LNCAP (cell line): Measurements from ENCODE around the gene TULP4.

Experiments
- TF ChIP-seq, protein P1 (sequence below): fragments of 450-650 bp; IDR thresholded peaks from 2 replicates; pipeline ENCODE4 v1.5.1; 2017; ENCODE audit warnings: mild to moderate bottlenecking

TULP4 gene

DNA sequence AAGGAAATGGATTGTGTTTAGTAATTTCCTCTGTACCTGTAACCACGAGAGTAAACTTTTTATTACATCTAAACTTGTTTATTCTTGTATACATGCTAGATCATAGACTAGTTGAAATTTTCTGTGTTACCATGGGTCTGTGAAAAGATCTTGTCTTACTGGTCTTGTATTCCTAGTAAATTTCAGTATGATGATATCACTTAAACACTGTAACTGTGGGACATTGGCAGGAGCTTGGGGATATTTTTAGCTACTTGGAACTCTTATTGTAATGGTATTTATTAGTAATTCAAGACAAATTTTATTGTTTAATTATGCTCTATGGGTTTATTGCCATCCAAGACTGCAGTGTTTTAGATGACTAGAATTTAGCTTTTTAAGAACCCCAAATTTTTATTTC, 25.9 kb upstream of the TULP4 start:
- TF ChIP-seq, protein P1, sequence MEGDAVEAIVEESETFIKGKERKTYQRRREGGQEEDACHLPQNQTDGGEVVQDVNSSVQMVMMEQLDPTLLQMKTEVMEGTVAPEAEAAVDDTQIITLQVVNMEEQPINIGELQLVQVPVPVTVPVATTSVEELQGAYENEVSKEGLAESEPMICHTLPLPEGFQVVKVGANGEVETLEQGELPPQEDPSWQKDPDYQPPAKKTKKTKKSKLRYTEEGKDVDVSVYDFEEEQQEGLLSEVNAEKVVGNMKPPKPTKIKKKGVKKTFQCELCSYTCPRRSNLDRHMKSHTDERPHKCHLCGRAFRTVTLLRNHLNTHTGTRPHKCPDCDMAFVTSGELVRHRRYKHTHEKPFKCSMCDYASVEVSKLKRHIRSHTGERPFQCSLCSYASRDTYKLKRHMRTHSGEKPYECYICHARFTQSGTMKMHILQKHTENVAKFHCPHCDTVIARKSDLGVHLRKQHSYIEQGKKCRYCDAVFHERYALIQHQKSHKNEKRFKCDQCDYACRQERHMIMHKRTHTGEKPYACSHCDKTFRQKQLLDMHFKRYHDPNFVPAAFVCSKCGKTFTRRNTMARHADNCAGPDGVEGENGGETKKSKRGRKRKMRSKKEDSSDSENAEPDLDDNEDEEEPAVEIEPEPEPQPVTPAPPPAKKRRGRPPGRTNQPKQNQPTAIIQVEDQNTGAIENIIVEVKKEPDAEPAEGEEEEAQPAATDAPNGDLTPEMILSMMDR, result no peak

DNA sequence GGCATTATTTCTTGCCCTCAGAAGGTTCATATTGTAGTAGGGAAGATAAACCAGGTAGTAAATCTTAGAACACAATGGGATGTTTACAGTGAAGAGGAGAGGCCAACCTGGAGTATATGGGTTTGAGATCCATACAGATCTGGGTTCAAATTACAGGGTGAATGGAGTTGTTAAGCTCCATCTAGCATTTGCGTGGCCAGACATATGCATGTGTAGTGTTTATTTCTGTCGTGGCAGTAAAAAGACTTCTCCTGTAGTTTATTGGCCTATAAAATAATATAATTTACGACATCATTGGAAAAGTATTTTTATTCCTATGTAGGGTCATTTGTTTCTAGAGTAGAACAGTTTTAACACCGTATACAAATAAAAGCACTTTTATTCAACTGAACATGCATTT, 25.2 kb upstream of the TULP4 start:
- TF ChIP-seq, protein P1, result no peak

DNA sequence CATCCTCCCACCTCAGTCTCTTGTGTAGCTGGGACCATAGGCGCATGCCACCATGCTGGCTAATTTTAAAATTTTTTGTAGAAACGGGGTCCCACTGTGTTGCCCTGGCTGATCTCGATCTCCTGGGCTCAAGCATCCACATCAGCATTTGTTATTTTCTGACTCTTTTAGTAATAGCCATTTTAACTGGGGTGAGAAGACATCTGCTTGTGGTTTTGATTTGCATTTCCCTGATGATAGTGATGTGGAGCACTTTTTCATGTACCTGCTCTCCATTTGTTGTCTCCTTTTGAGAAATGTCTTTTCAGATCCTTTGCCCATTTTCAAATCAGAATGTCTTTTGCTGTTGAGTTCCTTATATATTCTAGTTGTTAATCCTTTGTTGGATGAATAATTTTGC, 22.2 kb upstream of the TULP4 start:
- TF ChIP-seq, protein P1, result no peak

DNA sequence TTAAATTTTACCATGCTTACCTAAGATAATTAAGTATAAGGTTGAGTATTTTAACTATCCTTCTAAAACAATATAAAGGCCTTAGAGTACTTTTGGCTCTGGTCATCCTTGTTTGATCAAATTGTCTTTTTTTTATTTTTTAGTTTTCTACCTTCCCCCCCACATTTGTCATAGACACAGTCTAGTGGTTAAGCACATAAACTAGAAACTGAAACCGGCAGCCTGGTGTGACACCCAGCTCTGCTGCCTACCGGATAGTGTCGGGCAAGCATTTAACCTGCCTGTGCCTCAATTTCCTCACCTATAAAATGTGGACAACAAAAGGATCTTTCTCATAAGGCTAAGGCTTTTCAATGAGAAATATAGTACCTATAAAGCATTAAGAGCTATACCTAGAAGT, 21.6 kb upstream of the TULP4 start:
- TF ChIP-seq, protein P1, result no peak

DNA sequence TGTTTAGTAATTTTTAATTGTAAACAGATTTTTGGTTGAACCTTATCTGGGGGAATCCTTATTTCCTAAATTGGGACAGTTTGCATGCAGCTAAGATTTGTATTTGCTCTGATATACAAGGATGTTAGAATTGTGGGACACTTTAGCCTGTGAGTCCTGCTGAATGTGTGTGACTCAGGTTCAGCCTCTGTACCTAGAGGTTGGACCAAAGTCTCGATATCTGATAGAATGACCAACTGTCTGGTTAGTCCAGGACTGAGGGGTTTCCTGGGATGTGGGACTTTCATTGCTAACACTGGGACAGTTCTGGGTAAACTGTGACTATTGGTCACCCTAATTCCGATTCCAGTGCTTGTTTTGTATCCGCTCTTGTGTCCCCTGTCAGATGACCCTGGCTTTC, 20.2 kb upstream of the TULP4 start:
- TF ChIP-seq, protein P1, result no peak

DNA sequence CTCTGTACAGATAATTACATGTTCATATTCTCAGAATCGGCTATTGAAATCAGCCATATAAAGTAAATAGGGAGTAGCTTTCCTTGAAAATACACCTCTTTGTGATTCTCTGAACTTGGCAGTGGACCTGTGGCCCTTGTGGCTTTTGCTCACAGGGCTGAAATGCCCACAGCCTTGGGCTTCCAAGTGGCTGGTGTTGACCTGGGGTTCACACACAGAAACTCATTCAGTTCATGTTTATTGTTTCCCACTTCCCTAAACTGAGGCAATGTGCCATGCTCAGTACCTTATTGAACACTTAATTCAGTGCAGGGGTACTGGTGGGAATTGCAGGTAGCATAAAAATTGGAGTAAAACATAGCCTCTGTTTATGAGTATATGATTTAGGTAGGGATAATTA, 19.1 kb upstream of the TULP4 start:
- TF ChIP-seq, protein P1, result no peak

DNA sequence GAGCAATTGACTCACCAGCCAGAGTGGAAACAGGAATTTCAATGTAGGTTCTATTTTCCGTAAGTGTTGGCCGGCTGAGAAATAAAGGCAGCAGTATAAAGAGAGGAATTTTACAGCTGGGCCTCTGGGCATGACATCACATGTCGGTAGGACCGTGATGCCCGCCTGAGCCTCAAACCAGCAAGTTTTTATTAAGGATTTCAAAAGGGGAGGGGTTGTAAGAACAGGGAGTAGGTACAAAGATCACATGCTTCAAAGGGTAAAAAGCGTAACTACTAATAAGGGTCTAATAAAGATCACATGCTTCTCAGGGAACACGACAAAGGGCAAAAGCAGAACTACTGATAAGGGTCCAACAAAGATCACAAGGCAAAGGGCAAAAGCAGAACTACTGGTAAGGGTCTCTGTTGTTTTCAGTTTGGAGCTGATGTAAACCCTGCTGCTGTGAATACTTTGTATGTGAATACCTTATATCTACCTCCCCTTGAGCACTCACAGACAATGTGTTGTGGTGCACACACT, 9.0 kb upstream of the TULP4 start:
- TF ChIP-seq, protein P1, result no peak

DNA sequence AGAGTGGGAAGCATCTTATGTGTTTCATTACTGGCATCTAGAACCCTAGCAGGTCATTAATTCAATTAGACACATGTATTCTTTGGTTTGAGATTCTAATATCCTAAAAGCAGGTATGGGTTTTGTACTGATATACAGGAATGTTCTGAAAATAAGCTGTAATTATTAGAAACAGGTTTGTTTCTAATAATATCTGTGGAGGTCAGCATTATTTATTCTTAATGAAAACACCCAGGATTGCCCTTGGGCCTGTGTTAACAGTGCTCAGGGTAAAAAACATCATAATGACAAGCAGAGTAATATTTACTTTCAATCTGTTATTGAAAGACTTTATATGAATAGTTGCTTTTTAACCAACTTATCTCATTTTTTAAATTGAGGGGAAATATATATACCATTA, 8.0 kb upstream of the TULP4 start:
- TF ChIP-seq, protein P1, result no peak
